Lower leg skin (tissue), 3 donors: ENCODE data around the gene PXMP2.

Experiments
- POLR2A ChIP-seq, 2 donors: fragments of 450-650 bp; IDR thresholded peaks; one replicate each; pipeline ENCODE4 v1.6.1; 2016 to 2017; ENCODE audit warnings: antibody characterized with exemption in 2 of 2, mild to moderate bottlenecking in 1 of 2, moderate library complexity in 1 of 2
- TF ChIP-seq, protein P1 (sequence below), 3 donors: fragments of 450-650 bp; IDR thresholded peaks; one replicate each; pipeline ENCODE4 v1.5.1; 2016; ENCODE audit warnings: antibody characterized with exemption in 3 of 3, mild to moderate bottlenecking in 3 of 3, moderate library complexity in 2 of 3

DNA sequence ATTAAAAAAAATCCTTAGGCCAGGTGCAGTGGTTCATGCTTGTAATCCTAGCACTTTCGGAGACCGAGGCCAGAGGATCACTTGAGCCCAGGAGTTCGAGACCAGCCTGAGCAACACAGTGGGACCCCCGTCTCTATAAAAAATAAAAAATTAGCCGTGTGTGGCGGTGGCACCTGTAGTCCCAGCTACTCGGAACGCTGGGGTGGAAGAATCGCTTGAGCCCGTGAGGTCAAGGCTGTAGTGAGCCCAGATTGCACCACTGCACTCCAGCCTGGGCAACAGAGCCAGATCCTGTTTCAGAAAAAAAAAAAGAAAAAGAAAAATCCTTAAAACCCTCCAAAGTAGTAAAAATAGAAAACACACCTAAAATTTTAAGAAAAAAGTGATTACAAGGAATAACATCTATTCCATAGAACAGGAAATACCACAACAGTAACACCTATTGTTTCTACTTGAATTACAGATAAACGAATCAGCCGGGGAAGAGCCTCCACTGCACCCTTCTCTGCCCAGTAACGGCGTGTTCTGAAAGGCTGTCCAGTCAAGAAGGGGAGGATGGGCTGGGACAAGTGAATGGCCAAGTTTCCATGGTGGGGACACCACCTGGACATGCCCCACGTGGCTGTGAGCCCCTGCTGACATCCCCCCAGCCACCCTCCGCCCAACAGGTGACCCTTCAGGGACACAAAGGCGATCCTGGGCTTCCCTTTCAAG, 18.1 kb upstream of the PXMP2 start:
- TF ChIP-seq, protein P1, sequence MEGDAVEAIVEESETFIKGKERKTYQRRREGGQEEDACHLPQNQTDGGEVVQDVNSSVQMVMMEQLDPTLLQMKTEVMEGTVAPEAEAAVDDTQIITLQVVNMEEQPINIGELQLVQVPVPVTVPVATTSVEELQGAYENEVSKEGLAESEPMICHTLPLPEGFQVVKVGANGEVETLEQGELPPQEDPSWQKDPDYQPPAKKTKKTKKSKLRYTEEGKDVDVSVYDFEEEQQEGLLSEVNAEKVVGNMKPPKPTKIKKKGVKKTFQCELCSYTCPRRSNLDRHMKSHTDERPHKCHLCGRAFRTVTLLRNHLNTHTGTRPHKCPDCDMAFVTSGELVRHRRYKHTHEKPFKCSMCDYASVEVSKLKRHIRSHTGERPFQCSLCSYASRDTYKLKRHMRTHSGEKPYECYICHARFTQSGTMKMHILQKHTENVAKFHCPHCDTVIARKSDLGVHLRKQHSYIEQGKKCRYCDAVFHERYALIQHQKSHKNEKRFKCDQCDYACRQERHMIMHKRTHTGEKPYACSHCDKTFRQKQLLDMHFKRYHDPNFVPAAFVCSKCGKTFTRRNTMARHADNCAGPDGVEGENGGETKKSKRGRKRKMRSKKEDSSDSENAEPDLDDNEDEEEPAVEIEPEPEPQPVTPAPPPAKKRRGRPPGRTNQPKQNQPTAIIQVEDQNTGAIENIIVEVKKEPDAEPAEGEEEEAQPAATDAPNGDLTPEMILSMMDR (IDR thresholded peaks at IDR 0.05): no peak
- TF ChIP-seq POLR2A (IDR thresholded peaks at IDR 0.05): no peak
